ENCODE measurements around the gene SEL1L3.

- TF ChIP-seq CTCF (IDR thresholded peaks at IDR 0.05; ENCODE audit: borderline replicate concordance, extremely low read depth, low read length, poor library complexity, severe bottlenecking) (no peak), EZH2 (IDR thresholded peaks at IDR 0.05; ENCODE audit: borderline replicate concordance, low read depth, low read length, severe bottlenecking) (no peak)
These were observed 21.4 kb upstream of the SEL1L3 start for GRCh38 chr4:25884031-25884782.
